GM12878 (cell line): Measurements from ENCODE around the gene LMF2. TPM values are rescaled to one million over a fixed set of nuclear protein-coding genes. Genes with fewer than 3 reads are reported as not detected.

ENCODE experiments used
- ATAC-seq: fragments of 200-7000 bp; cut with Tn5 transposase; 3 replicates; pipeline ENCODE4 v1.9.1; 2020; ENCODE audit warnings: mild to moderate bottlenecking, moderate library complexity
- BruUV-seq: library from RNA; stranded (reverse); fragments of 400-500 nt; replicated peaks from 2 replicates; lab custom pipeline; 2021; lab: Mats Ljungman, UMichigan
- CTCF ChIA-PET: fragments of 300-600 bp; sonication (Branson Sonifier 250); formaldehyde crosslinking; extraction: SDS; loops from one replicate; lab custom pipeline; 2021; ENCODE audit warnings: inconsistent platforms; lab: Yijun Ruan, JAX
- POLR2A ChIA-PET: fragments of 350-600 bp; formaldehyde crosslinking; extraction: SDS; loops from one replicate; lab custom pipeline; 2021; ENCODE audit warnings: inconsistent platforms; lab: Charles Lee
- RAD21 ChIA-PET: fragments of 300-600 bp; sonication (Branson Sonifier 250); formaldehyde crosslinking; loops from one replicate; lab custom pipeline; 2023; ENCODE audit warnings: antibody characterized with exemption; ENCODE audit not compliant: unreplicated experiment; lab: Charles Lee
- SMC1A ChIA-PET: fragments of 300-600 bp; sonication (Branson Sonifier 250); formaldehyde crosslinking; loops from one replicate; lab custom pipeline; 2023; ENCODE audit not compliant: unreplicated experiment, uncharacterized antibody; lab: Charles Lee
- DNase-seq: peaks from one replicate; pipeline ENCODE4 v3.0.0-alpha.2; 2011; ENCODE audit warnings: low read depth, low spot score
- FAIRE-seq: peaks from 3 replicates; lab custom pipeline; 2011; peaks lifted over from hg19 to GRCh38; lab: Jason Lieb, UNC
- H2AFZ ChIP-seq: 2 replicates; pipeline ENCODE4 v1.6.0; 2011; ENCODE audit warnings: low read depth, low read length, control low read depth; ENCODE audit not compliant: control insufficient read depth
- H3K27ac ChIP-seq: 2 replicates; pipeline ENCODE4 v1.5.1; 2011; ENCODE audit warnings: control low read depth; ENCODE audit not compliant: control insufficient read depth, insufficient read depth
- H3K27me3 ChIP-seq, 2 experiments: replicated peaks in 1 of 2; 2 replicates each; pipeline versions ENCODE4 v1.6.0 to v1.6.1; 2011; ENCODE audit warnings: low read length in 1 of 2; ENCODE audit not compliant: control insufficient read depth in 2 of 2, insufficient read depth in 2 of 2
- H3K36me3 ChIP-seq, 2 experiments: 2 replicates each; pipeline ENCODE4 v1.5.1; 2011; ENCODE audit warnings: low read length in 1 of 2; ENCODE audit not compliant: control insufficient read depth in 2 of 2, insufficient read depth in 2 of 2
- H3K4me1 ChIP-seq: 2 replicates; pipeline ENCODE4 v1.6.1; 2011; ENCODE audit warnings: mild to moderate bottlenecking, low read length, moderate library complexity, mixed read lengths; ENCODE audit not compliant: control insufficient read depth, insufficient read depth
- H3K4me2 ChIP-seq: 2 replicates; pipeline ENCODE4 v1.6.0; 2011; ENCODE audit warnings: control low read depth; ENCODE audit not compliant: control insufficient read depth, insufficient read depth
- H3K4me3 ChIP-seq: fragments of 200-600 bp; sonication (generic); 2 replicates; pipeline ENCODE4 v1.5.1; 2016
- H3K79me2 ChIP-seq: 2 replicates; pipeline ENCODE4 v1.6.0; 2011; ENCODE audit warnings: low read length; ENCODE audit not compliant: control insufficient read depth, insufficient read depth
- H3K9ac ChIP-seq: 2 replicates; pipeline ENCODE4 v1.8.0; 2011; ENCODE audit warnings: low read length, control low read depth, mixed read lengths; ENCODE audit not compliant: control insufficient read depth, insufficient read depth
- H3K9me3 ChIP-seq: replicated peaks from 3 replicates; pipeline ENCODE4 v1.5.1; 2011; ENCODE audit warnings: mild to moderate bottlenecking, low read length; ENCODE audit not compliant: control insufficient read depth, insufficient read depth
- H4K20me1 ChIP-seq: 2 replicates; pipeline ENCODE4 v1.6.0; 2011; ENCODE audit not compliant: control insufficient read depth, insufficient read depth
- CHD2 ChIP-seq: IDR thresholded peaks from 2 replicates; pipeline ENCODE4 v1.6.1; 2011; ENCODE audit warnings: low read depth, low read length, improper control_type of control experiment, borderline replicate concordance
- FOXM1 ChIP-seq: IDR thresholded peaks from 2 replicates; pipeline ENCODE4 v1.6.1; 2012; ENCODE audit warnings: low read depth, mild to moderate bottlenecking, inconsistent platforms, low read length, moderate library complexity
- IRF4 ChIP-seq: IDR thresholded peaks from 2 replicates; pipeline ENCODE4 v1.6.1; 2011; ENCODE audit warnings: low read depth, low read length
- KDM1A ChIP-seq: fragments of 200-600 bp; sonication (generic); IDR thresholded peaks from 2 replicates; pipeline ENCODE4 v1.6.1; 2016; ENCODE audit warnings: borderline replicate concordance
- SKIL ChIP-seq: fragments of 450-650 bp; IDR thresholded peaks from 2 replicates; pipeline ENCODE4 v1.6.1; 2017; ENCODE audit warnings: mild to moderate bottlenecking, low read depth, inconsistent platforms; ENCODE audit not compliant: poor library complexity, severe bottlenecking
- TCF3 ChIP-seq: IDR thresholded peaks from 2 replicates; pipeline ENCODE4 v1.6.1; 2012; ENCODE audit warnings: low read depth, mild to moderate bottlenecking, low read length, borderline replicate concordance; ENCODE audit not compliant: insufficient read depth
- WRNIP1 ChIP-seq: IDR thresholded peaks from 2 replicates; pipeline ENCODE4 v1.6.1; 2011; ENCODE audit warnings: low read depth, low read length, improper control_type of control experiment, borderline replicate concordance
- ZNF384 ChIP-seq: IDR thresholded peaks from 2 replicates; pipeline ENCODE4 v1.6.1; 2012; ENCODE audit warnings: low read depth, mild to moderate bottlenecking, low read length, improper control_type of control experiment, borderline replicate concordance
- WGBS: methylation state at CpG from one replicate; pipeline ENCODE4 v1.1.6; 2016; ENCODE audit warnings: low lambda C conversion rate; ENCODE audit not compliant: insufficient replicate concordance, insufficient coverage; ENCODE audit errors: missing lambda C conversion rate; 5-methylcytosine and 5-hydroxymethylcytosine counted together
- in situ Hi-C: fragments of 300-500 bp; cut with MboI; formaldehyde crosslinking; loops from 9 replicates; pipeline ENCODE4 v1.14.3; 2018; ENCODE audit warnings: mixed read lengths
- intact Hi-C: fragments of 100-400 bp; cut with micrococcal nuclease; formaldehyde crosslinking; loops from one replicate; pipeline ENCODE4 v1.14.2; 2022; ENCODE audit not compliant: unreplicated experiment
- polyA plus RNA-seq, 11 experiments: library from polyadenylated mRNA; depleted of rRNA in 4 of 11; unstranded in 6 of 11; stranded (reverse) in 5 of 11; fragments of >200 nt; fragmentation: Nextera tagmentation in 4 of 11; fragmentation: Illumina TruSeq in 1 of 11; extraction: Ambion mirVana in 4 of 11; extraction: Trizol in 1 of 11; gene quantifications; 1 replicate in 1 of 11; 2 replicates in 10 of 11; pipeline versions ENCODE4 v1.2.1 to v1.2.3, GENCODE V29; 2011 to 2016; ENCODE audit warnings: inconsistent platforms in 2 of 11, missing spikeins in 2 of 11, low read depth in 1 of 11
- total RNA-seq, 4 experiments: library from RNA; depleted of rRNA in 3 of 4; stranded (reverse); fragments of >200 nt in 3 of 4; fragmentation: Illumina TruSeq in 1 of 4; extraction: Trizol in 1 of 4; gene quantifications; 2 replicates each; pipeline versions ENCODE4 v1.2.1 to v1.2.3, GENCODE V29; 2013 to 2021
- TF ChIP-seq, protein P1 (sequence below): fragments of 450-650 bp; IDR thresholded peaks from 2 replicates; pipeline ENCODE4 v1.6.1; 2014; ENCODE audit warnings: mild to moderate bottlenecking
- TF ChIP-seq, protein P2 (sequence below): fragments of 450-650 bp; IDR thresholded peaks from 2 replicates; pipeline ENCODE4 v1.6.1; 2017; ENCODE audit warnings: low read depth, mild to moderate bottlenecking, moderate library complexity

Gene LMF2
- total and polyA plus RNA-seq, 10 of the 15 experiments (the other 5 are each of a cell fraction or from before 2014, with no cell fraction given): 0.08 to 57.5 (median 21.2) TPM

DNA sequence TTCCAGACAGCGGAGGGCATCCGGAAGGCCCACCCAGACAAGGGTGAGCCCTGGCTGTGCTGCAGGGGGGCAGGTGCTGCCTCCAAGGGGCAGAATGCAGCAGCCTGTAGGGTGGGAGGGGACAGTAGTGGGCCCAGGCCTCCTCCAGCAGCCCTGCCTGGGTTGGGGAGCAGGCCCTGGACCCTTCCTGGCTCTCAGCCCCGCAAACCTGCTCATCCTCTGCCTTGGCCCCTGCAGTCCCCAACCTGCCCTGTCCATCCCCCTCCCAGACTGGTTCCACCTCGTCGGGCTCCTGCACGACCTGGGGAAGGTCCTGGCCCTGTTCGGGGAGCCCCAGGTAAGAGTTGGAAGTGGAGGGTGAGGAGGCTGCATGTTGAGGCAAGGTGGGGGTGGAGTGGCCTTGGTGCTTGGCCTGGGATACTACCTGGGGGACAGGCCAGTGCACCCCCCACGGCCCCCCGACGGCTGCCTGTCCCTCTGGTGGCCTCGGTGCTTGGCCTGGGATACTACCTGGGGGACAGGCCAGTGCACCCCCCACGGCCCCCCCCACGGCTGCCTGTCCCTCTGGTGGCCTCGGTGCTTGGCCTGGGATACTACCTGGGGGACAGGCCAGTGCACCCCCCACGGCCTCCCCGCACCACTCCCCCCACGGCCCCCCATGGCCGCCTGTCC, 19.4 kb downstream of the LMF2 start:
- H3K27ac ChIP-seq: no peak overlapping the region
- FAIRE-seq (no peak), ATAC-seq (no peak), DNase-seq (no peak)
- ChIA-PET POLR2A (no interaction called here), CTCF (no interaction called here), RAD21 (no interaction called here)
- in situ Hi-C loops (no loop called here), intact Hi-C loops (no loop called here)
- H3K9me3 ChIP-seq: no peaks in the 10 kb centered on the region
- 48% methylated on average over 11 of the region's 18 CpGs for WGBS
- H3K79me2 ChIP-seq: no peaks in the 10 kb centered on the region
- no peaks in the 10 kb centered on the region for H3K27me3 ChIP-seq
- H3K36me3 ChIP-seq: no peaks in the 10 kb centered on the region
- BruUV-seq: no TSS peak
- no peak overlapping the region for H2AFZ ChIP-seq
- no peak overlapping the region for H3K9ac ChIP-seq
- no peaks in the 10 kb centered on the region for H4K20me1 ChIP-seq
- peaks cover 5% of the 10 kb centered on the region for H3K4me1 ChIP-seq
- no peak for TF ChIP-seq WRNIP1
- TF ChIP-seq FOXM1: no peak
- no peak for TF ChIP-seq CHD2
- TF ChIP-seq, all 136 proteins: peak for 0
- SMC1A ChIA-PET: no interaction called here
- Histone ChIP-seq H3K4me2 (no peak overlapping the region), H3K4me3 (no peak overlapping the region)

- no peaks in the 10 kb centered on the region for H3K36me3 ChIP-seq
- H3K27ac ChIP-seq: no peak overlapping the region
- no TSS peak for BruUV-seq
- ChIA-PET POLR2A (interaction anchor here (0.6 kb wide), 1 partner anchor 12 kb away, joined by 4 read pairs; no protein-coding TSS in a partner anchor), CTCF (interaction anchor here (0.5 to 4.1 kb wide), 3 partner anchors 10 to 508 kb away, joined by 3 to 29 read pairs (median 7); no protein-coding TSS in a partner anchor), SMC1A (no interaction called here), RAD21 (no interaction called here)
- no peak overlapping the region for H3K9ac ChIP-seq
- H3K4me3 ChIP-seq: no peak overlapping the region
- in situ Hi-C loops: no loop called here
- H3K4me1 ChIP-seq: peaks cover 5% of the 10 kb centered on the region
- no peaks in the 10 kb centered on the region for H3K27me3 ChIP-seq
- FAIRE-seq (no peak), ATAC-seq (peak; percentile 6; the same call in 2 of the 3 replicates), DNase-seq (no peak)
- no peak overlapping the region; the same call in 1 of the 2 replicates for H2AFZ ChIP-seq
- WGBS: 49% methylated on average over 23 of the region's 23 CpGs
- intact Hi-C loops: no loop called here
- no peak overlapping the region for H3K4me2 ChIP-seq
- H3K79me2 ChIP-seq: no peaks in the 10 kb centered on the region
- H4K20me1 ChIP-seq: no peaks in the 10 kb centered on the region
- no peaks in the 10 kb centered on the region for H3K9me3 ChIP-seq
- TF ChIP-seq IRF4: no peak
- no peak for TF ChIP-seq ZNF384
- TF ChIP-seq, protein P1, sequence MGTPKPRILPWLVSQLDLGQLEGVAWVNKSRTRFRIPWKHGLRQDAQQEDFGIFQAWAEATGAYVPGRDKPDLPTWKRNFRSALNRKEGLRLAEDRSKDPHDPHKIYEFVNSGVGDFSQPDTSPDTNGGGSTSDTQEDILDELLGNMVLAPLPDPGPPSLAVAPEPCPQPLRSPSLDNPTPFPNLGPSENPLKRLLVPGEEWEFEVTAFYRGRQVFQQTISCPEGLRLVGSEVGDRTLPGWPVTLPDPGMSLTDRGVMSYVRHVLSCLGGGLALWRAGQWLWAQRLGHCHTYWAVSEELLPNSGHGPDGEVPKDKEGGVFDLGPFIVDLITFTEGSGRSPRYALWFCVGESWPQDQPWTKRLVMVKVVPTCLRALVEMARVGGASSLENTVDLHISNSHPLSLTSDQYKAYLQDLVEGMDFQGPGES: no peak
- no peak for TF ChIP-seq TCF3
- TF ChIP-seq, protein P2, sequence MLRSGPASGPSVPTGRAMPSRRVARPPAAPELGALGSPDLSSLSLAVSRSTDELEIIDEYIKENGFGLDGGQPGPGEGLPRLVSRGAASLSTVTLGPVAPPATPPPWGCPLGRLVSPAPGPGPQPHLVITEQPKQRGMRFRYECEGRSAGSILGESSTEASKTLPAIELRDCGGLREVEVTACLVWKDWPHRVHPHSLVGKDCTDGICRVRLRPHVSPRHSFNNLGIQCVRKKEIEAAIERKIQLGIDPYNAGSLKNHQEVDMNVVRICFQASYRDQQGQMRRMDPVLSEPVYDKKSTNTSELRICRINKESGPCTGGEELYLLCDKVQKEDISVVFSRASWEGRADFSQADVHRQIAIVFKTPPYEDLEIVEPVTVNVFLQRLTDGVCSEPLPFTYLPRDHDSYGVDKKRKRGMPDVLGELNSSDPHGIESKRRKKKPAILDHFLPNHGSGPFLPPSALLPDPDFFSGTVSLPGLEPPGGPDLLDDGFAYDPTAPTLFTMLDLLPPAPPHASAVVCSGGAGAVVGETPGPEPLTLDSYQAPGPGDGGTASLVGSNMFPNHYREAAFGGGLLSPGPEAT: no peak
- TF ChIP-seq KDM1A: no peak
- TF ChIP-seq SKIL: no peak
Measured at GRCh38 chr22:50487290-50488005, 20.1 kb downstream of the LMF2 start.
